Effector memory CD4-positive, alpha-beta T cell (primary cell): ENCODE measurements around the gene RXRA.
"Not testable (repeated sequence)": the region's sequence is repeated elsewhere in the genome, so short reads cannot be mapped to it uniquely, and the experiment has no call there.

Experiments
- DNase-seq, 3 donors: peaks; one replicate each; pipeline ENCODE4 v3.0.0-alpha.2; 2020
- H3K27ac ChIP-seq: 2 replicates; pipeline ENCODE4 v1.7.0; 2013; ENCODE audit warnings: mild to moderate bottlenecking, low read length, moderate library complexity; ENCODE audit not compliant: insufficient read depth, poor library complexity, severe bottlenecking
- H3K27me3 ChIP-seq: replicated peaks from 2 replicates; pipeline ENCODE4 v1.7.0; 2013; ENCODE audit warnings: mild to moderate bottlenecking, low read length; ENCODE audit not compliant: insufficient read depth, control insufficient read depth, poor library complexity, severe bottlenecking
- H3K36me3 ChIP-seq: 2 replicates; pipeline ENCODE4 v1.7.0; 2013; ENCODE audit warnings: mild to moderate bottlenecking, low read length, moderate library complexity; ENCODE audit not compliant: control insufficient read depth, insufficient read depth
- H3K4me1 ChIP-seq: 2 replicates; pipeline ENCODE4 v1.7.0; 2013; ENCODE audit warnings: low read length, mild to moderate bottlenecking; ENCODE audit not compliant: control insufficient read depth, insufficient read depth, poor library complexity, severe bottlenecking
- H3K4me3 ChIP-seq: 2 replicates; pipeline ENCODE4 v1.7.0; 2013; ENCODE audit warnings: low read length, low read depth, mild to moderate bottlenecking; ENCODE audit not compliant: insufficient read depth, poor library complexity, severe bottlenecking
- H3K9me3 ChIP-seq: 2 replicates; pipeline ENCODE4 v1.7.0; 2013; ENCODE audit warnings: mild to moderate bottlenecking, low read length, moderate library complexity; ENCODE audit not compliant: control insufficient read depth

RXRA gene

GRCh38 chr9:134299883-134300282 is 26.4 kb upstream of the RXRA start:
- Histone ChIP-seq H3K27ac (no peak overlapping the region), H3K4me1 (peaks cover 4% of the 10 kb centered on the region), H3K4me3 (no peak overlapping the region), H3K9me3 (no peaks in the 10 kb centered on the region), H3K27me3 (no peaks in the 10 kb centered on the region), H3K36me3 (no peaks in the 10 kb centered on the region)
- DNase-seq, result no peak

DNA sequence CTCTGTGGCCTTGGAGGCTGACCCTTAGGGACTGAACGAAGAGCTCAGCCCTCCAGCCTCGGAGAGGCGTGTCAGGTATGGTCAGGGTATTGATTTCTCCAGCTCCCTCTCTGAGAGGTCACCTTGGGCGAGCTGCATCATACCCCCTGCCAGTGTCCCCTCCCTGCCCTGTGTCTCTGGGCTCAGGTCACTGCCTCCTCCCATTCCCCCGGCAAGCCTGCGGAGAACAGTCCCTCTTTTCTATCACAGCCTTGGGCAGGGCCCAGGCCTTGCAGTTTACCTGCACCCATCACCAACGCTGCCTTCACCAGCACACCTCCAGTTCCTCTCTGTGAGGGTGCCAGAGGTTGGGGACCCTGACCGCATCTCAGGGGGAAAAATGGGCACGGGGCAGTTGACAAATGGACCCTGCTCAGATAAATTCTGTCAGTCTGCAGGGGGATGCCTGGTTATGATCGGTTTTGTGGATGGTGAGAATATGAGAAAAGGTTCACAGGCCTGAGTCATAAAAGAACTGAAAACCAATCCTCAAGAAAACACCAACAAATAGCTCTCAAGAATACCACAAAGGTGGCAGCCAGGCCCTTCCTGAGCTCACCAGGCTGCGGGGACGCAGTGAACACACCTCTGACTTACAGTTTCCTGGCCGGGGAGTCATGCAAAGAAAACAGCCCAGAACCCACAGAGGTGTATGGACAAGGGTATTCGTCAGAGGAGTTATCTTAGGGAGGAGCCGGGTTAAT is 24.7 kb upstream of the RXRA start:
- peaks cover 4% of the 10 kb centered on the region for H3K4me1 ChIP-seq
- no peak overlapping the region for H3K4me3 ChIP-seq
- H3K9me3 ChIP-seq, result no peaks in the 10 kb centered on the region
- peak; percentile 12 to 55 (median 31) for DNase-seq
- no peaks in the 10 kb centered on the region for H3K36me3 ChIP-seq
- H3K27ac ChIP-seq, result no peak overlapping the region
- H3K27me3 ChIP-seq, result no peaks in the 10 kb centered on the region

- DNase-seq, result no peak
- Histone ChIP-seq H3K27ac (no peak overlapping the region), H3K9me3 (no peaks in the 10 kb centered on the region), H3K27me3 (no peaks in the 10 kb centered on the region), H3K36me3 (no peaks in the 10 kb centered on the region), H3K4me1 (peaks cover 4% of the 10 kb centered on the region), H3K4me3 (no peak overlapping the region)
These were observed 24.0 kb upstream of the RXRA start for GRCh38 chr9:134302130-134302817.

DNA sequence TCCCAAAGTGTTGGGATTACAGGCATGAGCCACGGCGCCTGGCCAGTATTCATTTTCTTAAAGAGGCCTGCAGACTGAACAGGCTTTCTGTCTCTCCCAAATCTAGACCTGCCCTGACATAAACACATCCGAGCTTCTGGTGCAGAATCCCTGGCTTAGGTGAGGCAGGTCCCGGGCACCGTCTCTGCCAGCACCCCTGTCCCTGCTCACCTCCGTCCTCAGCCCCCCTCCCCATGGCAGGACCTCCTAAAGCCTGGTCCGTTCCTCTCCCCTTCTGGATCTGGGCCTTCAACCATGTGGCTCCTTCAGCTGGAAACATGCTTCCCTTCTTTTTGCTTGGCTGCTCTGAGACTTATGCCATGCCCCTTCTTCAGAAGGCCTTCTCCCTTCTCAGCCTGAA is 22.7 kb upstream of the RXRA start:
- Histone ChIP-seq H3K9me3 (no peaks in the 10 kb centered on the region), H3K4me1 (peaks cover 4% of the 10 kb centered on the region), H3K36me3 (no peaks in the 10 kb centered on the region), H3K27me3 (no peaks in the 10 kb centered on the region), H3K27ac (no peak overlapping the region), H3K4me3 (no peak overlapping the region)
- DNase-seq, result no peak

DNA sequence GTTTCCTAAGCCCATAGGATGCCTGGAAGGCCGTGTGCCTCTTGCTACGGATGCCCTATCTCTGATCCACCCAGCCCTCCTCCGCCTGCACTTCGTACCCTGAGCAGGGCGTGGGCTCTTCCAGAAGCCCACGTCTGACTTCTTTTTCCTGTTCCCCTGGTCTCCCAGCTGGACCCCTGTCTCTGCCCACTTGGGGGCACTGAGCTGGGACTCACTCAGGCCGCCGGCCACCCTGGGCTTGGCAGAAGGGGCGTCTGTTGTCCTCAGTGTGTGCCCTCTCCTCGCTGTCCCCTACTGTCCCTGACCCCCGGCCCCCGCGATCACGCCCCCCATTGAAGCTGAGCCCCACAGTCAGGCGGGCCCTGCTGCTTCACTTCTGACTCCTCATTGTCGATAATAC is 22.0 kb upstream of the RXRA start:
- H3K9me3 ChIP-seq, result no peaks in the 10 kb centered on the region
- no peak for DNase-seq
- H3K27ac ChIP-seq, result no peak overlapping the region
- no peak overlapping the region for H3K4me3 ChIP-seq
- H3K36me3 ChIP-seq, result no peaks in the 10 kb centered on the region
- H3K4me1 ChIP-seq, result peaks cover 4% of the 10 kb centered on the region
- no peaks in the 10 kb centered on the region for H3K27me3 ChIP-seq

DNA sequence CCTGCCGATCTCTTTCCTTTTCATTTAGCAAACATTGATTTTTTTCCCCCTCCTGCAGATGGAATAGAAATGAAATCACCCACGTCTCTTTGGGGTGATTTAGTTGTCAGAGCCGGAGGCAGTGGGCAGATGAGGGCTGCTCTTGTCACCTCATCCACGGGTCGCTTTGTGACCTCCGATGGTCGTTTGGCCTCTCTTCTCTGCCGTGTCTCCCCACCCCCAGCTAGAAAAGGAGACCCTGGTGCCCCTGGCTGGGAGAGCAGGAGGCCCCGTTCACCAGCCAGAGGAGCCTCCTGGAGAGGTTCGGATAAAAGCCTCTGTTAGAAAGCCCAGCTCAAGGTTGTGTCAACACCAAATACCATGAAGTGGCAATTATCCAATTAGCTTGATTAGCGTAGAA is 21.6 kb upstream of the RXRA start:
- no peaks in the 10 kb centered on the region for H3K9me3 ChIP-seq
- no peak overlapping the region for H3K4me3 ChIP-seq
- H3K36me3 ChIP-seq, result no peaks in the 10 kb centered on the region
- no peak for DNase-seq
- no peaks in the 10 kb centered on the region for H3K27me3 ChIP-seq
- peaks cover 4% of the 10 kb centered on the region for H3K4me1 ChIP-seq
- H3K27ac ChIP-seq, result no peak overlapping the region

DNA sequence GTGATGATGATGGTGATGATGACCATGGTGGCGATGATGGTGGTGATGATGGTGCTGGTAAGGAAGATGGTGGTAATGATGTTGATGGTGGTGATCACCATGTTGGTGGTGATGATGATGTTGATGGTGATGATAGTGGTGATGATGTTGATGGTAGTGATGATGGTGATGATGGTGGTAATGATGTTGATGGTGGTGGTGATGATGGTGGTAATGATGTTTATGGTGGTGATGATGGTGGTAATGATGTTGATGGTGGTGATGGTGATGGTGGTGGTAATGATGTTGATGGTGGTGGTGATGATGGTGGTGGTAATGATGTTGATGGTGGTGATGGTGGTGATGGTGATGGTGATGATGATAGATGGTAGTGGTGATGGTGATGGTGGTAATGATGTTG is 20.7 kb upstream of the RXRA start:
- Histone ChIP-seq H3K4me1 (peaks cover 4% of the 10 kb centered on the region), H3K36me3 (no peaks in the 10 kb centered on the region), H3K27ac (no peak overlapping the region), H3K9me3 (no peaks in the 10 kb centered on the region), H3K4me3 (no peak overlapping the region), H3K27me3 (no peaks in the 10 kb centered on the region)
- DNase-seq, result no peak

DNA sequence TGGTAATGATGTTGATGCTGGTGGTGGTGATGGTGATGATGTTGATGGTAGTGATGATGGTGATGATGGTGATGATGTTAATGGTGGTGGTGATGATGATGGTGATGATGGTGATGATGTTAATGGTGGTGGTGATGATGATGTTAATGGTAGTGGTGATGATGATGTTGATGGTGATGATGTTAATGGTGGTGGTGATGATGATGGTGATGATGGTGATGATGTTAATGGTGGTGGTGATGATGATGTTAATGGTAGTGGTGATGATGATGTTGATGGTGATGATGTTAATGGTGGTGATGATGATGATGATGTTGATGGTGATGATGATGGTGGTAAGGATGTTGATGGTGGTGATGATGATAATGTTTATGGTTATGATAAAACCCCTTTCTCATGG is 20.2 kb upstream of the RXRA start:
- not testable (repeated sequence) for H3K36me3 ChIP-seq, H3K9me3 ChIP-seq, H3K4me3 ChIP-seq, DNase-seq, H3K4me1 ChIP-seq, H3K27me3 ChIP-seq, H3K27ac ChIP-seq

GRCh38 chr9:134306636-134307600 is 19.3 kb upstream of the RXRA start:
- Histone ChIP-seq H3K4me3 (no peak overlapping the region), H3K27me3 (no peaks in the 10 kb centered on the region), H3K27ac (no peak overlapping the region), H3K36me3 (no peaks in the 10 kb centered on the region), H3K4me1 (no peaks in the 10 kb centered on the region), H3K9me3 (no peaks in the 10 kb centered on the region)
- DNase-seq, result no peak
